Measurements from ENCODE around the gene ESYT3. TPM values are rescaled to one million over a fixed set of nuclear protein-coding genes. Genes with fewer than 3 reads are reported as not detected.
"Not testable (repeated sequence)": the region's sequence is repeated elsewhere in the genome, so short reads cannot be mapped to it uniquely, and the experiment has no call there.

The ESYT3 gene
- total and polyA plus RNA-seq, 9 of the 15 experiments (the other 6 are each of a cell fraction or from before 2014, with no cell fraction given): not detected

DNA sequence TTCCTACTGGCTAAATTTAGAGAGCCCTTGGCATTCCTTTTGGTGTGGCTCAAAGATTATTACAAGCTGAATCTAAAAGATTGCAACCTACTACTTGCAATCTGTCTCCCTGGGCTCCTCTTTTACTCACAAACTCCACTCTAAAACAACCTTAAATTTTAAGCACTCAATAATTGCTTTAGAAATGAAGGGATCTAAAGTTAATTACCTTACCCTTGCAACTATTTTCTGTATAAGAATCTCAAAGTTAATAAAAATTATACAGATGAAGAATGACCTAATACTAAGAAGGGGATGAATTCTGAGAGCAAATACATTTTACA lies 60.2 kb downstream of the ESYT3 start:
- H2AFZ ChIP-seq (ENCODE audit: low read depth, low read length): no peak overlapping the region
- TF ChIP-seq ZNF224 (CRISPR knock-in tag; IDR thresholded peaks at IDR 0.05): no peak
- no peak for TF ChIP-seq RREB1 (CRISPR knock-in tag; IDR thresholded peaks at IDR 0.05)
- TF ChIP-seq MCM5 (IDR thresholded peaks at IDR 0.05; ENCODE audit: low read depth): no peak
- TF ChIP-seq PML (IDR thresholded peaks at IDR 0.05; ENCODE audit: low read length): no peak
- no peak for TF ChIP-seq ZNF431 (CRISPR knock-in tag; IDR thresholded peaks at IDR 0.05)
- no peak for TF ChIP-seq E4F1 (CRISPR knock-in tag; IDR thresholded peaks at IDR 0.05; ENCODE audit: borderline replicate concordance)
- no peak for TF ChIP-seq SIN3A (IDR thresholded peaks at IDR 0.05; ENCODE audit: borderline replicate concordance in 2 of 2, control insufficient read depth in 1 of 2, low read depth in 2 of 2, low read length in 2 of 2)
- BruUV-seq (replicated peaks): no TSS peak
- FAIRE-seq: no peak
- POLR2A ChIA-PET: no interaction called here
- H3K9me1 ChIP-seq (ENCODE audit: control insufficient read depth, insufficient read depth, low read length): no peaks in the 10 kb centered on the region
- no peaks in the 10 kb centered on the region for H3K79me2 ChIP-seq (ENCODE audit: control insufficient read depth, insufficient read depth, low read length)
- no peak overlapping the region for H3K27ac ChIP-seq (ENCODE audit: extremely low read depth, low read depth, low read length)
- intact Hi-C loops (cut with micrococcal nuclease): no loop called here
- ATAC-seq: no peak
- DNase-seq (ENCODE audit: extremely low read depth in 1 of 4, low spot score in 3 of 4): no peak
- no peaks in the 10 kb centered on the region for H3K27me3 ChIP-seq (ENCODE audit: control insufficient read depth in 2 of 2, insufficient read depth in 2 of 2, low read length in 2 of 2)
- in situ Hi-C loops (cut with MboI): no loop called here
- H3K4me1 ChIP-seq (replicated peaks in 1 of 2; ENCODE audit: control insufficient read depth in 2 of 2, insufficient read depth in 2 of 2, low read length in 2 of 2): no peaks in the 10 kb centered on the region
- H4K20me1 ChIP-seq (replicated peaks; ENCODE audit: control insufficient read depth, insufficient read depth, low read length): no peaks in the 10 kb centered on the region
- CTCF ChIA-PET (ENCODE audit: low intra/inter-chr PET ratio): no interaction called here
- no peaks in the 10 kb centered on the region; the same call in 1 of the 2 replicates for H3K9me3 ChIP-seq (replicated peaks; ENCODE audit: control insufficient read depth, insufficient read depth, low read depth, low read length)
- no peaks in the 10 kb centered on the region for H3K36me3 ChIP-seq (ENCODE audit: control insufficient read depth, insufficient read depth, low read length)
- H3K9ac ChIP-seq (ENCODE audit: insufficient read depth in 1 of 2, low read depth in 2 of 2, low read length in 2 of 2): no peak overlapping the region
- H3K4me2 ChIP-seq (ENCODE audit: insufficient read depth, low read length): no peak overlapping the region
- no peak overlapping the region for H3K4me3 ChIP-seq

GRCh38 chr3:138495638-138496037 lies 61.2 kb downstream of the ESYT3 start:
- POLR2A ChIA-PET; CTCF ChIA-PET (ENCODE audit: low intra/inter-chr PET ratio): not testable (repeated sequence)

More at GRCh38 chr3:138495638-138496037, 61.2 kb downstream of the ESYT3 start:
- H3K9me3 ChIP-seq (replicated peaks; ENCODE audit: control insufficient read depth, insufficient read depth, low read depth, low read length); DNase-seq (ENCODE audit: extremely low read depth in 1 of 4, low spot score in 3 of 4); H3K9ac ChIP-seq (ENCODE audit: insufficient read depth in 1 of 2, low read depth in 2 of 2, low read length in 2 of 2); H2AFZ ChIP-seq (ENCODE audit: low read depth, low read length); in situ Hi-C loops (cut with MboI); ATAC-seq; H3K4me3 ChIP-seq; intact Hi-C loops (cut with micrococcal nuclease); BruUV-seq (replicated peaks); H3K9me1 ChIP-seq (ENCODE audit: control insufficient read depth, insufficient read depth, low read length); H3K79me2 ChIP-seq (ENCODE audit: control insufficient read depth, insufficient read depth, low read length); H3K36me3 ChIP-seq (ENCODE audit: control insufficient read depth, insufficient read depth, low read length); H3K4me1 ChIP-seq (replicated peaks in 1 of 2; ENCODE audit: control insufficient read depth in 2 of 2, insufficient read depth in 2 of 2, low read length in 2 of 2); H3K27ac ChIP-seq (ENCODE audit: extremely low read depth, low read depth, low read length); H3K4me2 ChIP-seq (ENCODE audit: insufficient read depth, low read length); H4K20me1 ChIP-seq (replicated peaks; ENCODE audit: control insufficient read depth, insufficient read depth, low read length); FAIRE-seq; H3K27me3 ChIP-seq (ENCODE audit: control insufficient read depth in 2 of 2, insufficient read depth in 2 of 2, low read length in 2 of 2): not testable (repeated sequence)
- WGBS (ENCODE audit: insufficient coverage, low coverage, missing lambda C conversion rate): 58% methylated on average over 2 of the region's 3 CpGs

All from K562 (cell line).